ENCODE data around the gene PXDN.

DNA sequence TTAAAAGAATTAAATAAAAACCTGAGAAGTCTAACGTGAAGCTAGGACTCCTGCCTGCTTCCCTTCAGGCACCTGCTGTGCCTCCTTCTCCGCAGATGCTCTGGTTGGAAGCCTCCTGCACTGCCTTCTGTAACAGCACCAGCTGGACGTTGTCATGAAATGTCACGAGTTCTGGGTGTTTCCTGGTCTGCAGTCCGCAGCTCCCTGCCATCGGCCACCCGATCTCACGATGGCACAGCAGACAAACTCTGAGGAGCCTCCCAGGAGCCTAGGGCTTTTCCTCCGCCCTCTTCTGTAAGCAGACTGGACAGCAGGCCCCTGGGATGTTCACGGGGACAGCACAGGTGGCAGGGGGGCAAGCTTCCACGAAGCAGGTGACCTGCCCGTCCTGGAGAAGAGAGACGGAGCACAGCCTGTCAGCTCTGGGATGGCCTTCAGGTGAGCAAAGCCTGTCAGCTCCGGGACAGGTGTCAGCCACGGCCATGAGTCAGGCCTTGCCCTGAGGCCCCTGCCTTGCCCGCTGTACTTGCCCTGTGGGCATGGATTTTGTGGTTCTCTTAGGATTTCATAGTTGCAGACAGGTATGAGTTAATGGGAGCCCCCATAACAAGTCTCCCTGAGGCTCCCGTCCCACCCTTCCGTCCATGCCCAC, 110.3 kb downstream of the PXDN start:
- TF ChIP-seq, protein P1, sequence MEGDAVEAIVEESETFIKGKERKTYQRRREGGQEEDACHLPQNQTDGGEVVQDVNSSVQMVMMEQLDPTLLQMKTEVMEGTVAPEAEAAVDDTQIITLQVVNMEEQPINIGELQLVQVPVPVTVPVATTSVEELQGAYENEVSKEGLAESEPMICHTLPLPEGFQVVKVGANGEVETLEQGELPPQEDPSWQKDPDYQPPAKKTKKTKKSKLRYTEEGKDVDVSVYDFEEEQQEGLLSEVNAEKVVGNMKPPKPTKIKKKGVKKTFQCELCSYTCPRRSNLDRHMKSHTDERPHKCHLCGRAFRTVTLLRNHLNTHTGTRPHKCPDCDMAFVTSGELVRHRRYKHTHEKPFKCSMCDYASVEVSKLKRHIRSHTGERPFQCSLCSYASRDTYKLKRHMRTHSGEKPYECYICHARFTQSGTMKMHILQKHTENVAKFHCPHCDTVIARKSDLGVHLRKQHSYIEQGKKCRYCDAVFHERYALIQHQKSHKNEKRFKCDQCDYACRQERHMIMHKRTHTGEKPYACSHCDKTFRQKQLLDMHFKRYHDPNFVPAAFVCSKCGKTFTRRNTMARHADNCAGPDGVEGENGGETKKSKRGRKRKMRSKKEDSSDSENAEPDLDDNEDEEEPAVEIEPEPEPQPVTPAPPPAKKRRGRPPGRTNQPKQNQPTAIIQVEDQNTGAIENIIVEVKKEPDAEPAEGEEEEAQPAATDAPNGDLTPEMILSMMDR (IDR thresholded peaks at IDR 0.05; ENCODE audit: low read depth, low read length), result no peak
- TF ChIP-seq POLR2A (IDR thresholded peaks at IDR 0.05; ENCODE audit: extremely low read depth, insufficient read length), result no peak
- TF ChIP-seq, protein P2, sequence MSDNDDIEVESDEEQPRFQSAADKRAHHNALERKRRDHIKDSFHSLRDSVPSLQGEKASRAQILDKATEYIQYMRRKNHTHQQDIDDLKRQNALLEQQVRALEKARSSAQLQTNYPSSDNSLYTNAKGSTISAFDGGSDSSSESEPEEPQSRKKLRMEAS (IDR thresholded peaks at IDR 0.05; ENCODE audit: low read depth, low read length), result no peak
